NB4 (cell line): Measurements from ENCODE around the gene LAMA4.

ENCODE experiments used
- CTCF ChIP-seq: IDR thresholded peaks from one replicate; pipeline ENCODE4 v1.5.1; 2012; ENCODE audit warnings: low read depth, low read length
- MAX ChIP-seq: IDR thresholded peaks from 2 replicates; pipeline ENCODE4 v1.6.1; 2011; ENCODE audit warnings: low read depth, low read length

- TF ChIP-seq CTCF (no peak), MAX (no peak)
These were observed 898 bp downstream of the LAMA4 start for GRCh38 chr6:112253498-112253840.
